SH-SY5Y (cell line): ENCODE measurements around the gene SYP.

Experiments used
- GATA2 ChIP-seq: IDR thresholded peaks from 2 replicates; pipeline ENCODE4 v1.6.1; 2011; ENCODE audit warnings: mild to moderate bottlenecking, low read depth, low read length
- GATA3 ChIP-seq: IDR thresholded peaks from 2 replicates; pipeline ENCODE4 v1.6.1; 2011; ENCODE audit warnings: low read depth, mild to moderate bottlenecking, low read length, moderate library complexity

SYP gene

DNA sequence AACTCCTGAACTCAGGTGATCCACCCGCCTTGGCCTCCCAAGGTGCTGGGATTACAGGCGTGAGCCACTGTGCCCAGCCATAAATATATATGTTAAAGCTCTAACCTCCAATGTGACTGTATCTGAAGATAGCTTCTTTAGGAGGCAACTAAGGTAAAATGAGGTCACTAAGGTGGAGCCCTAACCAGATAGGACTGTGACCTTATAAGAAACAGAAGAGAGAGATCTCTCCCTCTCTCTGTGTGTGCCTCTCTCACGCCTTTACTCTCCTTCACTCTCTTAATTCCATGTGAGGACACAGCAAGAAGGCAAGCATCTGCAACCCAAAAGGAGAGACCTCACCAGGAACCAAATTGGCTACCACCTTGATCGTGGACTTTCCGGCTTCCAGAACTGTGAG is 38.4 kb downstream of the SYP start:
- TF ChIP-seq GATA2: no peak

DNA sequence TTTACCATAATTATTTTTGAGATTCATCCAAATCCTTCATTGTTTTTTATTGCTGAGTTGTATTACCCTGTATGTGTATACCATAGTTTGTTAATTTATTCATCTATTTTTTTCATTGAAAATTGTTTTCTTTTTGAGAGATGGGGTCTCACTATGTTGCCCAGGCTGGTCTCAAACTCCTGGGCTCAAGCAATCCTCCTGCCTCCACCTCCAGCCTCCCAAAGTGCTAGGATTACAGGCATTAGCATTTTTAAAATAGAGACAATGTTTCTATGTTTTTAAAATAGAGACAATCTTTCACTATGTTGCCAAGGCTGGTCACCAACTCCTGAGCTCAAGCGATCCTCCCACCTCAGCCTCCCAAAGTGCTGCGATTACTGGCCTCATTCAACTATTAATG is 39.1 kb downstream of the SYP start:
- TF ChIP-seq GATA3 (no peak), GATA2 (no peak)

DNA sequence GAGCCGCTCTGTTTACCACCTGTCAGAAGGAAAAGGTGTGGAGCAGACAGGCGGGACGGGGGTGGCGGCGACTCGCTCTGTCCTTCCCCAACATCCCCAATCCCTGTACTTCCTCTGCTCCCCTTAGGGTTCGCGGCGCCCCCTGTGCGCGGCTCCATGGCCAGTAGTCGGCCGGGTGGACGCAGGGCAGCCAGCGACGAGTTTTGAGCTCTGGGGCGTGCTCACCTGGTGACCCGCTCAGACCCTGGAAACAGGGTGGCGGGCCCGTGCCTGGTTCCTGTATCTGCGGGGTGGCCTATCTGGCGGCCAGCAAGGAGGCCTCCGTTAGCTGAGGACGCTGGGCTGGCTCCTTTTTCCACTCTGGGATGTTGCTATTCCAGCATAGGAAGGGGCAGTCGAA is 42.8 kb downstream of the SYP start:
- TF ChIP-seq GATA3 (no peak), GATA2 (no peak)

DNA sequence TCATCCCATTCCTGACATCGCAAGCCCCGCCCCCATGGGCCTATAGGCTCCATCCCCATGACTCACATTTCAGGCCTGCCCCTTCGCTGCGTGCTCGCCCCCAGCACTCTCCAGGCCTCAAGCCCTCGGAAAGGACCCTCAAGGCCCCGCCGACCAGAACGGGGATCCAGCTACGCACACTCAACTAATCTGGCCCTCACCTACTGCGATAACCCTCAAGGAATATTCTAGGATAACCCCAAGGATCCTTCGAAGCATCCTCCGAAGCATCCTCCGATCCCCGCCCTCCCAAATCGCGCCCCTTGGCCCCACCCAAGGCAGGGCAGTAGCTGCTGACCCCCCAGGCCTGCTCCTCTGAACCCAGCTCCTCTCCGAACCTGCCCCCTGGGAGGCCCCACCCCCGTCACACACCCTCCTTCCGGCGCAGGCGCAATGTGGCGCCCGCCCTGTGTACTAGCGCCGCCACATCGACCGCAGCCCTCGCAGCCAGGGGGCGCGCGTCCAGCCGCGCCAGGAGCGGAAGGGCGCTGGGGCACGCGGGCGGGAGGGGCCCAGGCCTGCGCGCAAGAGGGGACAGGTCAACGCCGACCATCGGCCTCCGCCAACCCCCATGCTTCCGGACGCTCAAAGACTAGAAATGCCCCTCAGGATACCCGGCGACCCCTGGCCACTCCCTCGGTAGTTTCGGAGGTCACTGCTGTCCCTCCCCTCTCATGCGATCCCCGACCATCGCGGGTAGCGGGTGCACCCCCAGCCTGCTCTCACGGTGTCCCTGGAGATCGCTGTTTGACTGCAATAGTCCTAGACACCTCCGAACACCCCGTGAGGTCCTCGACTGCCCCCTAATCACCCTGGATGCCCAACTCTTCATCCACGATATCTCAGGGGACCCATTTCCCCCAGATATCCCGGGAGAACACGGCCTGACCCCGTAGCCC is 43.8 kb downstream of the SYP start:
- no peak for TF ChIP-seq GATA3
- TF ChIP-seq GATA2: no peak

DNA sequence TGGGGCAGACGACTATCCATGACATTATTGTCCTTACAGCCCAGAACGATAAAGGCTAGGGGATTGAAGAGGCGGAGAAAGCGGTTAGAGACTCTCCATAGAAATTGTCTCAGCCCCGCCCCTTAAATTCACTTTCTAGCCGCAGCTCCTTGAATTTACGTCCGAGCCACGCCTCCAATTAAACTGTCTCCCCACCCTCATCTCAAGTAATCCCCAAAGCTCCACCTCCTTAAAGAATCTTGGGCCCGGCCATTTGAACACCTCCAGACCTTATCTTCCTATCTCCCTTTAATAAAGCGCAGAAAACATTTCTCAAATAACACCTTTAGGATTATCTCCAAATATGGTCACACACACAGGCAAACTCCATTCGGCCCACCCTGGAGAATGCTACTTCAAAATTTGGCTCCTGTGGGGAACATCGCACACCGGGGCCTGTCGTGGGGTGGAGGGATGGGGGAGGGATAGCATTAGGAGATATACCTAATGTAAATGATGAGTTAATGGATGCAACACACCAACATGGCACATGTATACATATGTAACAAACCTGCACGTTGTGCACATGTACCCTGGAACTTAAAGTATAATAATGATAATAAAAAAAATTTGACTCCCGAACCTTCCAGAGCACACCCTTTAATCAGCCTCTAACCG is 44.6 kb downstream of the SYP start:
- no peak for TF ChIP-seq GATA3
- 0 out of 2 replicates have a peak, but pooled peaks have one; percentile 20 for TF ChIP-seq GATA2

DNA sequence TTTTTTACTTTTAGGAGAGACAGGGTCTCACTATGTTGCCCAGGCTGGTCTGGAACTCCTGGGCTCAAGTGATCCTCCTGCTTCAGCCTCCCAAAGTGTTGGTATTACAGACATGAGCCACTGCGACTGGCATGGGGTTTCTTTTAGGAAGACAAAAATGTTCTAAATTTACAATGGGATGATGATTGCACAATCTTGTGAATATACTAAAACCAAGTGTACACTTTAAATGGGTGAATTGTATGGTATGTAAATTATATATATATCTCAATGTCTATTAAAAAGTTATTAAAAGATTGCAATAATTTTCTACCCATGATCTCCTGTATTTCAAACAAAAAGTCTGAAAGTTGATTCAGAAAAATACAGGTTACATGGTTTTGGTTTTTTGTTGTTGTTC is 46.5 kb downstream of the SYP start:
- TF ChIP-seq GATA2: no peak

DNA sequence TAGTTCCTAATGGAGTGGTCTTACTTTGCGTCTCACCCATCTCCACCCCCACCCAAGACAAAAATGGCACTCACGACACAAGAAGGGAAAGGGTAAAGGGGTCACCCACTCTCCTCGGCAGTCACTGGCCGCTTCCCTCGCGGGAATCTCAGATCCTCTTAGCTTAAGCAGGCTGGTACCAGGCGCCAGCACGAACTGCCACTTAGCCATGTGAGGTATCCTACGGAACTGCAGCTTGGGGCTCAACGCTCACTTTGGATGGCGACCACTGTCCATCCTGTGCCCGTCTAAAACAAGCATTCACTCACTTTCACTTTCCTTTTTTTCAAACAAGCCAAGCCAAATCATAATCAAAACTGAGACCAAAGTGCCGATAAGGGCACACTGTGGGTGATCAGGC is 52.1 kb downstream of the SYP start:
- TF ChIP-seq GATA3 (no peak), GATA2 (no peak)

DNA sequence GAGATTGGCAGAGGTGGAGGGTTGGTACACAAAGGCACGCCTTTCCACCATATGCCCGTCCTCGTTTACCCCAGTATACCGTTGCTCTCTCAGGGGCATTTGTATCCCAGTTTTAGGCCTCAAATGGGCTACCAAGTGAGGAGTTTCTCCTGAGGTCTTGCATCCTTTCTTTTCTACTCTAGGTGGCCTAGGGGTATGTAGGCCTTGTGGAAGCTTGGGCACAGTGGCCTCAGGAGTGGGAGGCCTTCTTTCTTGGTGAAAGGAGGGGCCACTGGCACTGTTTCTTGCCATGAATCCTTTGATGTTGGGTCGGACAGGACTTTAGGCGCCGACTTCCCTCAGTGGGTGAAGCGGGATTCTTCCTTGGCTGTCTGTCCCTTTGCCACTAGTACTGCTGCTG is 52.7 kb downstream of the SYP start:
- TF ChIP-seq GATA2 (no peak), GATA3 (no peak)

DNA sequence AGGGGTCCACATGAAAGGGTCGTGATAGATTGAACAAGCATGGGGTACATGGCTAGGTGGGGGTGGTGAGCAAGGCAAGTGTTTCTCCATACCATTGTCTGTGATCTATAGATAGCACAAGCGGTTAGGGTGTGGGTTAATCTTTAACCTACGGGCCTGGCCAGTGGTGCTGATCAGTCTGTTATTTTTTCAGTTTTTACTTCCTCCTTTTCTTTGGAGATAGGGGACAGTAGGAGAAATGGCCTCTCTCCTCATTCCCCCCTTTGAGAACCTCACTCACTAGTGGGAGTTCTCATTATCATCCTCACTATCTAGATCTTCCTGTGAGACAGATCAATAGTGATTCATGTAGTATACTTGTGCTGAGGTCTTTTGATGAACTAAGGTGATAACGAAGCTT is 60.3 kb downstream of the SYP start:
- TF ChIP-seq GATA2 (no peak), GATA3 (no peak)
